ENCODE results near the gene ONECUT3.
"Not testable (repeated sequence)": the region's sequence is repeated elsewhere in the genome, so short reads cannot be mapped to it uniquely, and the experiment has no call there.

GRCh38 chr19:1797313-1797712 lies 44.0 kb downstream of the ONECUT3 start:
- not testable (repeated sequence) for TF ChIP-seq POLR2A (IDR thresholded peaks at IDR 0.05; ENCODE audit: low read depth, low read length); TAF1 (IDR thresholded peaks at IDR 0.05; ENCODE audit: borderline replicate concordance, low read depth, low read length); POLR2AphosphoS5 (IDR thresholded peaks at IDR 0.05; ENCODE audit: low read depth, low read length)

All from GM12892 (cell line).